ENCODE measurements around the gene SYT9. TPM values are rescaled to one million over a fixed set of nuclear protein-coding genes. Genes with fewer than 3 reads are reported as not detected.

Gene SYT9
- total RNA-seq, 1 donor from 2014 or later: 7.3 TPM

- no peak for FAIRE-seq
- DNase-seq (ENCODE audit: low spot score in 2 of 2): no peak
Measured at GRCh38 chr11:7451952-7452494, 200.3 kb downstream of the SYT9 start.

- FAIRE-seq (no peak), DNase-seq (ENCODE audit: low spot score in 2 of 2) (no peak)
Measured at GRCh38 chr11:7454854-7455253, 203.2 kb downstream of the SYT9 start.

GRCh38 chr11:7457211-7457610 lies 205.5 kb downstream of the SYT9 start:
- DNase-seq (ENCODE audit: low spot score in 2 of 2) (no peak), FAIRE-seq (no peak)

GRCh38 chr11:7462706-7463105 lies 211.0 kb downstream of the SYT9 start:
- no peak for FAIRE-seq
- no peak for DNase-seq (ENCODE audit: low spot score in 2 of 2)

- FAIRE-seq: no peak
Measured at GRCh38 chr11:7467652-7468051, 215.9 kb downstream of the SYT9 start.

GRCh38 chr11:7469351-7469865 lies 217.7 kb downstream of the SYT9 start:
- FAIRE-seq (no peak), DNase-seq (ENCODE audit: low spot score in 2 of 2) (no peak)

More at GRCh38 chr11:7467652-7468051, 215.9 kb downstream of the SYT9 start:
- no peak for DNase-seq (ENCODE audit: low spot score in 2 of 2)

GRCh38 chr11:7471071-7471470 lies 219.4 kb downstream of the SYT9 start:
- DNase-seq (ENCODE audit: low spot score in 2 of 2) (no peak), FAIRE-seq (no peak)

- DNase-seq (ENCODE audit: low spot score in 2 of 2): no peak
- no peak for FAIRE-seq
Measured at GRCh38 chr11:7473717-7474116, 222.0 kb downstream of the SYT9 start.

GRCh38 chr11:7480113-7480512 lies 228.4 kb downstream of the SYT9 start:
- no peak for DNase-seq (ENCODE audit: low spot score in 2 of 2)
- no peak for FAIRE-seq

- FAIRE-seq: no peak
- no peak for DNase-seq (ENCODE audit: low spot score in 2 of 2)
Measured at GRCh38 chr11:7484131-7484530, 232.4 kb downstream of the SYT9 start.

GRCh38 chr11:7484645-7485044 lies 232.9 kb downstream of the SYT9 start:
- no peak for FAIRE-seq
- DNase-seq (ENCODE audit: low spot score in 2 of 2): no peak

- FAIRE-seq: no peak
- no peak for DNase-seq (ENCODE audit: low spot score in 2 of 2)
Measured at GRCh38 chr11:7485186-7486097, 233.7 kb downstream of the SYT9 start, which contains the start of gene OLFML1. OLFML1 (plus strand) TSS chr11:7485506; CDS start chr11:7485876, 370 bp downstream.

- FAIRE-seq: no peak
- DNase-seq (ENCODE audit: low spot score in 2 of 2): no peak
Measured at GRCh38 chr11:7486098-7486780, 234.5 kb downstream of the SYT9 start.

- no peak for FAIRE-seq
- no peak for DNase-seq (ENCODE audit: low spot score in 2 of 2)
Measured at GRCh38 chr11:7486781-7487140, 235.1 kb downstream of the SYT9 start.

- no peak for DNase-seq (ENCODE audit: low spot score in 2 of 2)
- no peak for FAIRE-seq
Measured at GRCh38 chr11:7487360-7487759, 235.7 kb downstream of the SYT9 start.

- no peak for DNase-seq (ENCODE audit: low spot score in 2 of 2)
- FAIRE-seq: no peak
Measured at GRCh38 chr11:7488681-7489080, 237.0 kb downstream of the SYT9 start.

GRCh38 chr11:7489376-7489775 lies 237.7 kb downstream of the SYT9 start:
- FAIRE-seq: no peak

GRCh38 chr11:7490054-7490453 lies 238.3 kb downstream of the SYT9 start:
- DNase-seq (ENCODE audit: low spot score in 2 of 2) (no peak), FAIRE-seq (no peak)

More at GRCh38 chr11:7489376-7489775, 237.7 kb downstream of the SYT9 start:
- no peak for DNase-seq (ENCODE audit: low spot score in 2 of 2)

- FAIRE-seq: no peak
Measured at GRCh38 chr11:7490535-7490934, 238.8 kb downstream of the SYT9 start.

GRCh38 chr11:7492253-7492652 lies 240.5 kb downstream of the SYT9 start:
- no peak for DNase-seq (ENCODE audit: low spot score in 2 of 2)

More at GRCh38 chr11:7490535-7490934, 238.8 kb downstream of the SYT9 start:
- DNase-seq (ENCODE audit: low spot score in 2 of 2): no peak

GRCh38 chr11:7493670-7494069 lies 242.0 kb downstream of the SYT9 start:
- DNase-seq (ENCODE audit: low spot score in 2 of 2) (no peak), FAIRE-seq (no peak)

More at GRCh38 chr11:7492253-7492652, 240.5 kb downstream of the SYT9 start:
- FAIRE-seq: no peak

Measured in frontal cortex (tissue), 4 donors.